Naive thymus-derived CD8-positive, alpha-beta T cell (primary cell): ENCODE measurements around the gene NIPAL4. TPM values are rescaled to one million over a fixed set of nuclear protein-coding genes. Genes with fewer than 3 reads are reported as not detected.
"Not testable (repeated sequence)": the region's sequence is repeated elsewhere in the genome, so short reads cannot be mapped to it uniquely, and the experiment has no call there.

Source experiments
- ATAC-seq, 2 donors: fragments of 150-1000 bp; cut with Tn5 transposase in 1 of 2; sonication (Bioruptor Pico), chemical (Tn5 transposase) in 1 of 2; 1 replicate in 1 of 2; 2 replicates in 1 of 2; pipeline ENCODE4 v1.10.0; 2021; ENCODE audit warnings: mild to moderate bottlenecking in 2 of 2, moderate library complexity in 2 of 2
- POLR2A ChIA-PET: fragments of 350-600 bp; sonication (Branson Sonifier 250); formaldehyde crosslinking; loops from one replicate; lab custom pipeline; 2021; ENCODE audit warnings: antibody characterized with exemption; lab: Charles Lee
- DNase-seq, 10 donors: peaks; one replicate each; pipeline versions ENCODE4 v3.0.0 to v3.0.0-alpha.2; 2020 to 2022
- H3K27ac Mint-ChIP-seq, 10 donors: one replicate each; pipeline ENCODE4 v1.8.0; 2020 to 2022; ENCODE audit warnings: mild to moderate bottlenecking in 10 of 10, mixed read lengths in 10 of 10, moderate library complexity in 4 of 10, inconsistent platforms in 1 of 10
- H3K27me3 Mint-ChIP-seq, 5 donors: one replicate each; pipeline ENCODE4 v1.8.0; 2021 to 2022; ENCODE audit warnings: mixed read lengths in 5 of 5
- H3K36me3 Mint-ChIP-seq, 3 donors: one replicate each; pipeline ENCODE4 v1.8.0; 2020 to 2022; ENCODE audit warnings: mixed read lengths in 3 of 3, mild to moderate bottlenecking in 2 of 3, inconsistent platforms in 1 of 3
- H3K4me1 Mint-ChIP-seq, 4 donors: one replicate each; pipeline ENCODE4 v1.8.0; 2021 to 2022; ENCODE audit warnings: mixed read lengths in 4 of 4
- H3K4me3 Mint-ChIP-seq, 10 donors: one replicate each; pipeline ENCODE4 v1.8.0; 2020 to 2022; ENCODE audit warnings: mild to moderate bottlenecking in 10 of 10, mixed read lengths in 10 of 10, moderate library complexity in 6 of 10, inconsistent platforms in 1 of 10
- H3K9me3 Mint-ChIP-seq, 9 donors: one replicate each; pipeline ENCODE4 v1.8.0; 2020 to 2022; ENCODE audit warnings: mixed read lengths in 9 of 9, mild to moderate bottlenecking in 3 of 9, inconsistent platforms in 1 of 9, moderate library complexity in 1 of 9
- polyA plus RNA-seq, 3 donors: library from polyadenylated mRNA; unstranded; fragments of 300-500 nt; fragmentation: Illumina TruSeq; gene quantifications; one replicate each; pipeline ENCODE4 v1.2.3, GENCODE V29; 2021
- total RNA-seq, 8 experiments: library from RNA in 2 of 8; stranded (reverse) in 2 of 8; gene quantifications; one replicate each; pipeline ENCODE4 v1.2.3 and lab custom pipeline; 2021 to 2026

The NIPAL4 gene
- total RNA-seq, result under 1 TPM; 0.11 to 0.26 TPM
- not detected for polyA plus RNA-seq
- total RNA-seq (lab: John Stamatoyannopoulos, UW), result 0 to 4.1 (median 0.07) reads per million in 6 experiments

DNA sequence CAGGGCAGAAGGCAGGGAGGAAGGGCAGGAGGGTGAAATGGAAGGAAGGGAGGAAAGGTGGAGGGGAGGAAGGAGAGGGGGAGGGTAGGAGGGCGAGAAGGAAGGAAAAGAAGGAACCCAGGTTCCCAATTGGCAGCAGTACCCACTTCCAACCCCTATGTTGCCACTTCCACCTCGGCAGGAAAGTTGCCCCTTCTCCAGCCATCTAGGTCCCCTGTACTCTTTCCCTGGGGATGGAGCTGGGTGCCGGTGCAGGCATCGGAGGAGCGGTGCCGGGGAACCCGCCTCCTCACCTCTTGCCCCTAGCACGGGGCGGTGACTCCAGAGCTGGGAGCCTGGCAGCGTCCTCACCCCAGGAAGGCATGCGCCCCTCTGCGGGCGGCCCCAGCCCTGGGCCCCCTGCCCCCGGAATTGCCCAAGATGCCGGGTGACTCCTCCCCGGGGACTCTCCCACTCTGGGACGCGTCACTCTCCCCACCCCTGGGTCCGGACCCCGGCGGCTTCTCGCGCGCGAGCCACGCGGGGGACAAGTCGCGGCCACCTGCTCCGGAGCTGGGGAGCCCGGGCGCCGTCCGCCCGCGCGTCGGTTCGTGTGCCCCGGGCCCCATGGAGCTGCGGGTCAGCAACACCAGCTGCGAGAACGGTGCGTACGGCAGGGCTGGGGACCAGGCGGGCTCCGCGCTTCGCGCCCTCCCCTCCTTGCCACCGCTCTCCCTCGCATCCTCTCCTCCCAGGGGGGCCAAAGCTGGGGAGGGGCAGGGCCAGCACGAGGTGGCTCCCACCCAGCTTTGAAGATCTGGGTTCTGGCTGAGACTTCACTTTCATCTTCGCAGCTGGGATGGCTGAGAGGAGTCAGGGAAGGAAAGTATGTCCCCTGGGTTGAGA, at the start of gene NIPAL4:
Gene NIPAL4 (plus strand): TSS at position 499 of the 885 bp plus-strand sequence. CDS start 108 bp downstream, at position 607.
- DNase-seq, result no peak
- H3K27ac Mint-ChIP-seq, result peak within 1 kb of the TSS in 1 of 10 donors; percentile 19

DNA sequence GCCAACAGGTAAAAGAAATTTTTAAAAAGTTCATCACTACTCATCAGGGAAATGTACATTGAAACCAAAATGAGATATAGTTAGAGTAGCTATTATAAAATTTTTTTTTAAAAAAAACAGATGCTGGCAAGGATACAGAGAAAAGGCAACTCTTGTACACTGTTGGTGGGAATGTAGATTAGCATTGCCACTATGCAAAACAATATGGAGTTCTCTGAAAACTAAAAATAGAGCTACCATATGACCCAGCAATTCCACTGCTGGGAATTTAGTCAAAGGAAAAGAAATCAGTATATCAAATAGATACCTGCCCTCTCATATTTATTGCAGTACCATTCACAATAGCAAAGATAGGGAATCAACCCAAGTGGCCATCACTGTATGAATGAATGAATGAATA, 44.2 kb upstream of the NIPAL4 start:
- H3K4me1 Mint-ChIP-seq, result no peaks in the 10 kb centered on the region
- H3K27me3 Mint-ChIP-seq, result peaks cover 0 to 15% (median 5%) of the 10 kb centered on the region in 5 donors
- no peak overlapping the region for H3K27ac Mint-ChIP-seq
- no peak overlapping the region for H3K4me3 Mint-ChIP-seq
- DNase-seq (no peak), ATAC-seq (no peak)
- POLR2A ChIA-PET, result no interaction called here
- H3K9me3 Mint-ChIP-seq, result peaks cover 10 to 50% (median 20%) of the 10 kb centered on the region in 9 donors
- H3K36me3 Mint-ChIP-seq, result peaks cover 0 to 14% (median 0%) of the 10 kb centered on the region in 3 donors

More for the DNA sequence above, at the start of gene NIPAL4:
- peak; percentile 29 to 44 for ATAC-seq
- no peaks in the 10 kb centered on the region for H3K9me3 Mint-ChIP-seq
- no peaks in the 10 kb centered on the region for H3K36me3 Mint-ChIP-seq
- peak within 1 kb of the TSS; percentile 11 to 76 (median 44) for H3K4me3 Mint-ChIP-seq
- H3K4me1 Mint-ChIP-seq, result peaks cover 0 to 41% (median 6%) of the 10 kb centered on the region in 4 donors
- peaks cover 17 to 46% (median 32%) of the 10 kb centered on the region in 5 donors for H3K27me3 Mint-ChIP-seq
- POLR2A ChIA-PET, result interaction anchor here (0.6 kb wide), 1 partner anchor 90 kb away, joined by 3 read pairs; no protein-coding TSS in a partner anchor

DNA sequence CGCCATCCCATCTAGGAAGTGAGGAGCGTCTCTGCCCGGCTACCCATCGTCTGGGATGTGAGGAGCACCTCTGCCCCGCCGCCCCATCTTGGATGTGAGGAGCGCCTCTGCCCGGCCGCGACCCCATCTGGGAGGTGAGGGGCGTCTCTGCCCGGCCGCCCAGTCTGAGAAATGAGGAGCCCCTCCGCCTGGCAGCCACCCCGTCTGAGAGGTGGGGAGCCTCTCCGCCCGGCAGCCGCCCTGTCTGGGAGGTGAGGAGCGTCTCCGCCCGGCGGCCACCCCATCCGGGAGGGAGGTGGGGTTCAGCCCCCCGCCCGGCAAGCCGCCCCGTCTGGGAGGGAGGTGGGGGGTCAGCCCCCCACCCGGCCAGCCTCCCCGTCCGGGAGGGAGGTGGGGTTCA, 40.5 kb upstream of the NIPAL4 start:
- Mint-ChIP-seq H3K36me3 (peaks cover 0 to 13% (median 5%) of the 10 kb centered on the region in 3 donors), H3K9me3 (peaks cover 0 to 36% (median 13%) of the 10 kb centered on the region in 9 donors)
- POLR2A ChIA-PET, H3K27me3 Mint-ChIP-seq, H3K27ac Mint-ChIP-seq, ATAC-seq, H3K4me1 Mint-ChIP-seq, H3K4me3 Mint-ChIP-seq, DNase-seq: not testable (repeated sequence)

DNA sequence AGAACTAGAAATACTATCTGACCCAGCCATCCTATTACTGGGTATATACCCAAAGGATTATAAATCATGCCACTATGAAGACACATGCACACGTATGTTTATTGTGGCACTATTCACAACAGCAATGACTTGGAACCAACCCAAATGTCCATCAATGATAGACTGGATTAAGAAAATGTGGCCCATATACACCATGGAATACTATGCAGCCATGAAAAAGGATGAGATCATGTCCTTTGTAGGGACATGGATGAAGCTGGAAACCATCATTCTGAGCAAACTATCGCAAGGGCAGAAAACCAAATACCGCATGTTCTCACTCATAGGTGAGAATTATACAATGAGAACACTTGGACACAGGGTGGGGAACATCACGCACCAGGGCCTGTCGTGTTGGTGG, 30.1 kb upstream of the NIPAL4 start:
- ATAC-seq, H3K27ac Mint-ChIP-seq, POLR2A ChIA-PET, H3K4me3 Mint-ChIP-seq, H3K36me3 Mint-ChIP-seq, H3K4me1 Mint-ChIP-seq, DNase-seq, H3K9me3 Mint-ChIP-seq: not testable (repeated sequence)
- H3K27me3 Mint-ChIP-seq, result peaks cover 2 to 21% (median 6%) of the 10 kb centered on the region in 5 donors

DNA sequence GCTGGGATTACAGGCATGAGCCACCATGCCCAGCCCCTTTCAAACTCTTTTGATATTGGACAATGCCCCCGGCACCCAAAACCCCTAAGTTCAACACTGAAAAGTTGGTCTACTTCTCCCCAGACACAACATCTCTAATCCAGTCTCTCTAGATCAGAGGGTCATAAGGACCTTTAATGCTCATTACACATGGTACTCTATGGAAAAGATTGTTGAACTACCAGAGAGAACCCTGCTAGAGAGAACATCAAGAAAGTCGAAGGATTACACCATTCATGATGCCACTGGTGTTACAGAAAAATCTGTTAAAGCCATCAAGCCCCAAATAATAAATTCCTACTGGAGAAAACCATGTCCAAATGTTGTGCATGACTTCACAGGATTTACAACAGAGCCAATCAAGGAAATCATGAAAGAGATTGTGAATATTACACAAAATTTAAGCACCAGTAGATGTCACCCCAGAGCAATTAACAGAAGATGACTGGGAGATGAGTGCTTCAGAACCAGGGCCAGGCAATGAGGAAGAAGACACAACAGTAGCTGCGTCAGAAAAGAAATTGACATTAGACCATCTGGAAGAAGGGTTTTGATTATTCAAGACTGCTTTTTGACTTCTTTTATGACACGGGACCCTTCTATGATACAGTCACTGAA, 28.3 kb upstream of the NIPAL4 start:
- DNase-seq, result peak in 5 of 10 donors; percentile 2 to 34 (median 30)
- Mint-ChIP-seq H3K4me1 (peaks cover 0 to 7% (median 1%) of the 10 kb centered on the region in 4 donors), H3K36me3 (peaks cover 0 to 2% (median 0%) of the 10 kb centered on the region in 3 donors), H3K27ac (peak overlapping the region in 2 of 10 donors; percentile 0 to 1), H3K27me3 (peaks cover 3 to 34% (median 8%) of the 10 kb centered on the region in 5 donors), H3K9me3 (peaks cover 0 to 3% (median 0%) of the 10 kb centered on the region in 9 donors), H3K4me3 (no peak overlapping the region)
- peak; percentile 50 to 77 for ATAC-seq
- POLR2A ChIA-PET, result no interaction called here

DNA sequence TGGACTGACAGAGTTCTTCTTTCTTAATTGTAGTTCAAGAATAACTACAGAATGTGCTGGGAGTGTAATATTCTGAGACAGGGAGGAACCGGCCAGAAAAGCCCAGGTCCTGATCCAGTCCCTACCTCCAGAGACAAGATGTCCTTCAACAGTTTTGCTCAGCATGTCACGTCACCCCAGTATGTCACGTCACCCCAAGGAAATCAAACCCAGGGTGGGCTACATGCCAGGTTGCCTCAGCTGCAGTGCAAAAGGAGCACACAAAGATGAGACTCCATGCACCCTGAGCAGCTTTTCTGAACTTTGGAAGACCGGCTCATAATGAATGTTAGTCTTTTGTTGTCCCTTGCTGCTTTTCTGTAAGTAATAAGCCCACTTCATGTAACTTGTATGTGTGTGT, 25.9 kb upstream of the NIPAL4 start:
- peaks cover 3 to 25% (median 7%) of the 10 kb centered on the region in 5 donors for H3K27me3 Mint-ChIP-seq
- POLR2A ChIA-PET, result no interaction called here
- no peak overlapping the region for H3K4me3 Mint-ChIP-seq
- peaks cover 0 to 7% (median 1%) of the 10 kb centered on the region in 4 donors for H3K4me1 Mint-ChIP-seq
- H3K9me3 Mint-ChIP-seq, result peaks cover 0 to 3% (median 0%) of the 10 kb centered on the region in 9 donors
- H3K27ac Mint-ChIP-seq, result no peak overlapping the region
- peaks cover 0 to 2% (median 0%) of the 10 kb centered on the region in 3 donors for H3K36me3 Mint-ChIP-seq
- DNase-seq, result no peak
- no peak for ATAC-seq

DNA sequence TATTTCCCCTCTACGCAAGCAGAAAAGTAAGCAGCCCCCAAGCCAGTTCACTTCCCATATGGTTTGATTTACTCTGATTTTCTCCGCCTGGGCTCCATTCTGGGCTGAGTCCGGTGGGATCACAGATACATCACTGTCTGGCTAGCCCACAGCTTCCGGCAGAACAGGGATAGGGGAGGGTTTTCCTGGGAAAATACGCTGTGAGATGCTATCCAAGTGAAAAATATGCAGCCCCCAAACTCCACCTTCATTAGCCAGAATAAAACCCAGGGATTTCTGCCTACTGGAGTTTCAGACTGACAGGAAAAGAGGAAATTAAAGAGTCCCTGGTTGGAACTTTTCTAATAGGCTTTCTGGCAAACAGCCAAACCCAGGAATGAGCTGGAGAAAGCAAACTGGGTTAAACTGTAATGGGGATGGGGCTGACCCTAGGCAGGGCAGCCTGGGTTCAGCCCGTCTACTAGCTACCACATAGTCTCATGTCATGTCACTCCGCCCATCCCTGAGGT, 16.9 kb upstream of the NIPAL4 start:
- H3K27ac Mint-ChIP-seq, result no peak overlapping the region
- H3K4me3 Mint-ChIP-seq, result no peak overlapping the region
- POLR2A ChIA-PET, result no interaction called here
- ATAC-seq (no peak), DNase-seq (no peak)
- H3K36me3 Mint-ChIP-seq, result no peaks in the 10 kb centered on the region
- H3K9me3 Mint-ChIP-seq, result peaks cover 0 to 1% (median 0%) of the 10 kb centered on the region in 9 donors
- H3K27me3 Mint-ChIP-seq, result peaks cover 0 to 5% (median 0%) of the 10 kb centered on the region in 5 donors
- no peaks in the 10 kb centered on the region for H3K4me1 Mint-ChIP-seq

DNA sequence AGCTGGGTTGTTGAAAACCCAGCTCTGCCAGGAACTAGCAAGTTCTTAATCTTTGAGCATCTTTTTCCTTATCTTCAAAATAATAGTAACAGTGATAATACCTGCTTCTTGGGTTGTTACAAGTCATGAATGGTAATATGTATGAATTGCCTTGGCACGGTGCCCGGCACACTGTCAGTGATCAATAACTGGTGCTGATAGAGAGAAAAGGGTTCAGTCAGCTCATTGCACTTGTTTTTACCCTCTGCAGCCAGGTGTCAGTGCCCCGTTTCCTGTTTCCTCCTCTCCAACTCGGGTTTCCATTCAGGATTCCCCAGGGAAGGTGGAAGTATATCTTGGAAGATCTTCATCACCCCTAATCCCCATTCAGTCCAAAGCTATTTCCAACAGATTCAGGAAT, 15.8 kb upstream of the NIPAL4 start:
- H3K27ac Mint-ChIP-seq, result no peak overlapping the region
- no peak for DNase-seq
- POLR2A ChIA-PET, result no interaction called here

DNA sequence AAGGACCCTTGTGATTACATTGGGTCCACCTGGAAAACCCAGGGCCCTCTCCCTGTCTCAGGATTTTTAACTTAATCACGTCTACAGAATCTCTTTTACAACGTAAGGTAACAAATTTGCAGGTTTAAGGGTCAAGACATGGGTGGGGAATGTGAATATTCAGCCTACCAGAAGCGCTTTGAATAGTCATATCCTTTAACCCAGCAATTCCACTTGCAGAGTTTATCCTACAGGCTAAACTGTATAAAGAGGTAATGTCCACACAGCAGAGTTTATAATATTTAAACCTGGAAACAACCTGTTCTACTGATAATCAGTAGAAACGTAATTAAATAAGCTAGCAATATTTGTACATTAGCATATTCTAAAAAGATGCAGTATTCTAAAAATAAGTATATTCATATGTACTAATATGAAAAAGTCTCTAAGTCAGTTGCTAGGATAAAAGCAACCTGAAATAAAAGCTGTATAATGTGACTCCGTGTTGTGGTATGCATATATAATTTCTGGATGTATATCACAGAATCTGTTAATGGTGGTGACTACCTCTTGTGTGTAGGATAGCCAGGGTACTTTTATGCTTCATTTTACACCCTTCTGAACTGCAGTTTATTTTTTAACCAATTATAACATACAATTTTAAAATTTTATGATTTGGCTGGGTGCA, 14.1 kb upstream of the NIPAL4 start:
- no peak for ATAC-seq
- Mint-ChIP-seq H3K36me3 (no peaks in the 10 kb centered on the region), H3K27ac (no peak overlapping the region), H3K4me1 (no peaks in the 10 kb centered on the region), H3K4me3 (no peak overlapping the region), H3K9me3 (no peaks in the 10 kb centered on the region), H3K27me3 (peaks cover 0 to 3% (median 2%) of the 10 kb centered on the region in 5 donors)
- DNase-seq, result no peak
- POLR2A ChIA-PET, result no interaction called here

More for the DNA sequence above, 15.8 kb upstream of the NIPAL4 start:
- Mint-ChIP-seq H3K36me3 (no peaks in the 10 kb centered on the region), H3K4me1 (no peaks in the 10 kb centered on the region), H3K9me3 (no peaks in the 10 kb centered on the region), H3K27me3 (peaks cover 0 to 5% (median 2%) of the 10 kb centered on the region in 5 donors), H3K4me3 (no peak overlapping the region)
- ATAC-seq, result no peak

DNA sequence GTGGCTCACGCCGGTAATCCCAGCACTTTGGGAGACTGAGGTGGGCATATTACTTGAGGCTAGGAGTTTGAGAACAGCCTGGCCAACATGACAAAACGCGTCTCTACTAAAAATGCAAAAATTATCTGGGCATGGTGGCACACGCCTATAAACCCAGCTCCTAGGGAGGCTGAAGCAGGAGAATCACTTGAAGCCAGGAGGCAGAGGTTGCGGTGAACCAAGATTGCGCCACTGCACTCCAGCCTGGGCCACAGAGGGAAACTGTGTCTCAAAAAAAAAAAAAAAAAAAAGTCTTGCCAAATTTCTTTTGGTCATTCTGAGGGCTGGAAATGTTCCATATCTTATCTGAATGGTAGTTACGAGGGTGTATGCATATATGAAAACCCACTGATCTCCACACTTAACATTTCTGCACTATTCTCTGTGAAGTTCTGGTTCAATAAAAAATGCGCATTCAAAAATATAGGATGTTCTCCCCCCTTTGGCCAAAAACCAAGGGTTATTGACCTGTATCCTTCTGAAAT, 13.5 kb upstream of the NIPAL4 start:
- Mint-ChIP-seq H3K4me3 (no peak overlapping the region), H3K27ac (no peak overlapping the region), H3K36me3 (no peaks in the 10 kb centered on the region), H3K27me3 (peaks cover 0 to 3% (median 2%) of the 10 kb centered on the region in 5 donors), H3K9me3 (no peaks in the 10 kb centered on the region), H3K4me1 (no peaks in the 10 kb centered on the region)
- ATAC-seq (no peak), DNase-seq (no peak)
- POLR2A ChIA-PET, result no interaction called here

DNA sequence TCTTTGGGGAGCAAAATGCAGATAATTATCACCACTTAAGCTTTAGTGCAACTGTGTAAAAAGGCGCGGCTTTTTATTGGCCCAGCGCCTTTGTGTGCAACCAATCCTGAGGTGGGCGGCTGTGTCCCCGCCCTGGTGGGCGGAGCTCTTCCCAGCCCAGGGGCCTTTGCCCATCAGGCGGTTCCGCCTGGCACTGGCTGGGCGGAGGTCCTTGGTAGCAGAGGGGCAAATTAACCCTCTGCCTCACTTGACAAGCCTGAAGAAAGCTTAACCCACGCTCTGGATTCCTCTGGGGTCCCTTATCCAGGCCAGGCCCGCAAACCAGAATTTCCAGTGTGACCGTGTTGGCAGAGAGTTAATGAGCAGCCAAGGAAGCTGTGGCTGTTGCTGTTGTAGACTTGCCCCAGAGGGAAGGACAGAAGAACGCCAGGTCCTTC, 12.8 kb upstream of the NIPAL4 start:
- H3K27me3 Mint-ChIP-seq, result peaks cover 0 to 3% (median 2%) of the 10 kb centered on the region in 5 donors
- no peak for DNase-seq
- no peaks in the 10 kb centered on the region for H3K9me3 Mint-ChIP-seq

More for the DNA sequence above, 12.8 kb upstream of the NIPAL4 start:
- Mint-ChIP-seq H3K27ac (no peak overlapping the region), H3K4me3 (no peak overlapping the region), H3K36me3 (no peaks in the 10 kb centered on the region), H3K4me1 (no peaks in the 10 kb centered on the region)
- POLR2A ChIA-PET, result no interaction called here
- ATAC-seq, result no peak
